ENCODE measurements around the gene MTNR1B.

DNA sequence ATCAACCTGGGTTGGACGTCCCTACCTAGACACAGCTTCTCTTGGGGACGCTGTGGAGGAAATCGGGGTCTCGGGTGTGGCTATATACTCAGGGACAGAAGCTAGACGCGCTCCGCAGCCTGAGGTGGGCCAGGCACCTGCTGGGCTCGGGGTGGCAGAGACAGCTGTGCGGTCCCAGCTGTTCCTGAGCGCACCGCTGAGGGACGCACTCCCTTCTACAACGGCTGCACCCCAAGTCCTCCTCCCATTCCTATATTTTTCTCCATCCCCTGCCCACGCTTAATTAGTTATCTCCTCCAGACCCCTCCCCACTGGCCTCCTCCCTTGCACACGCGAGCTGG, 188 bp upstream of the MTNR1B start:
- TF ChIP-seq, protein P1, sequence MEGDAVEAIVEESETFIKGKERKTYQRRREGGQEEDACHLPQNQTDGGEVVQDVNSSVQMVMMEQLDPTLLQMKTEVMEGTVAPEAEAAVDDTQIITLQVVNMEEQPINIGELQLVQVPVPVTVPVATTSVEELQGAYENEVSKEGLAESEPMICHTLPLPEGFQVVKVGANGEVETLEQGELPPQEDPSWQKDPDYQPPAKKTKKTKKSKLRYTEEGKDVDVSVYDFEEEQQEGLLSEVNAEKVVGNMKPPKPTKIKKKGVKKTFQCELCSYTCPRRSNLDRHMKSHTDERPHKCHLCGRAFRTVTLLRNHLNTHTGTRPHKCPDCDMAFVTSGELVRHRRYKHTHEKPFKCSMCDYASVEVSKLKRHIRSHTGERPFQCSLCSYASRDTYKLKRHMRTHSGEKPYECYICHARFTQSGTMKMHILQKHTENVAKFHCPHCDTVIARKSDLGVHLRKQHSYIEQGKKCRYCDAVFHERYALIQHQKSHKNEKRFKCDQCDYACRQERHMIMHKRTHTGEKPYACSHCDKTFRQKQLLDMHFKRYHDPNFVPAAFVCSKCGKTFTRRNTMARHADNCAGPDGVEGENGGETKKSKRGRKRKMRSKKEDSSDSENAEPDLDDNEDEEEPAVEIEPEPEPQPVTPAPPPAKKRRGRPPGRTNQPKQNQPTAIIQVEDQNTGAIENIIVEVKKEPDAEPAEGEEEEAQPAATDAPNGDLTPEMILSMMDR (IDR thresholded peaks at IDR 0.05; ENCODE audit: borderline replicate concordance, extremely low read depth, low read length, poor library complexity, severe bottlenecking) = no peak
- TF ChIP-seq EZH2 (IDR thresholded peaks at IDR 0.05; ENCODE audit: borderline replicate concordance, low read depth, low read length, severe bottlenecking) = no peak
